Epidermal melanocyte (primary cell): ENCODE data around the gene FAT1.
A peak's percentile ranks its signal among the peaks of the same experiment; 100 is the strongest.

Source experiments
- DNase-seq: peaks from one replicate; pipeline ENCODE4 v3.0.0; 2011; ENCODE audit warnings: low spot score; ENCODE audit not compliant: insufficient read length

The FAT1 gene

DNA sequence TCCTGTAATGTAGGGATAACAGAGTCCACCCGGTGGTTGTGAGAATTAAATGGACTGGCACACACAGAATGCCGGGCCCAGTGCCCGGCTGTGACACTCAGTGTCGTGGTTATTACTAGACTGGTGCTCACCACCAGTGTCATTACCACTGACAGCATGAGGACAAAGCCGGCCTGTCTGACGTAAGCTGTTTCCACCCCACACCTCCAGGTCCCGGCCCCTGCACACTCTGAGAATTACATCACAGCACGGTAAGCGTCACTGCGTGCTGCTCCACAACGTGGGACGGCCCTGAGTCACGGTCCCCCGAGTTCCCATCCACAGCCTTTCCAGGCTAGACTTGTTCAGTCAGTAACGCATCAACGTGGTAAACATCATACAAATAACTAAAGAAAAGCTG is 22.9 kb downstream of the FAT1 start:
- DNase-seq = no peak

GRCh38 chr4:186699881-186700397 is 23.7 kb downstream of the FAT1 start:
- DNase-seq = no peak

GRCh38 chr4:186699298-186699697 is 24.4 kb downstream of the FAT1 start:
- no peak for DNase-seq

- DNase-seq = no peak
Measured at GRCh38 chr4:186698525-186698924, 25.1 kb downstream of the FAT1 start.

DNA sequence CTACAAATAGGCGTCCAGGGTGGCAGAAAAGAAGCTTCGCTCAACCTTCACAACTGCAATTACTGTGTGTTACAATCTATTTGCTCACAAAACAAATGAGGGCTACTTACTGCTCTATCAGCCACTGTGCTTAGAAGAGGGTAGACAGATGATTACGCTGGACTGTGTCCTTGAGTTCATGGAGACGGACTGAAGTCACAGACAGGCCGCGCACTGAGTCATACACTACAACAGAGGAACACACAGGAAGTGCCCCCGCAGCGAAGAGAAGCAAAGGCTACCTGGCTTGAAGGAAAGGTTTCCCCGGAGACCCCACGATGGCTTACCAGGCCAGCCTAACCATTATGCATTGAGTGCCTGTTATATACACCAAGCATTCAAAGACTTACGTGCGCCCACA is 25.6 kb downstream of the FAT1 start:
- DNase-seq = no peak

- DNase-seq = no peak
Measured at GRCh38 chr4:186695392-186695791, 28.3 kb downstream of the FAT1 start.

DNA sequence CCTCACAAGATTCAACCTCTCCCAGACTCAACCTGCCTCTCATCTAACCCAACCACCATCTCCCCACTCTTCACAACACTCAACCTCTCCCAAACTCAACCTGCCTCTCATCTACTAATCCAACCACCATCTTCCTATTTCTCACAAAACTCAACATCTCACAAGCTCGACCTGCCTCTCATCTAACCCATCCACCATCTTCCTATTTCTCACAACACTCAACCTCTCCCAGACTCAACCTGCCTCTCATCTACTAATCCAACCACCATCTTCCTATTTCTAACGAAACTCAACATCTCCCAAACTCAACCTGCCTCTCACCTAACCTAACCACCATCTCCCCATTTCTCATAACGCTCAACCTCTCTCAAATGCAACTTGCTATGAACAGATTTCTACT is 29.8 kb downstream of the FAT1 start:
- DNase-seq = no peak

DNA sequence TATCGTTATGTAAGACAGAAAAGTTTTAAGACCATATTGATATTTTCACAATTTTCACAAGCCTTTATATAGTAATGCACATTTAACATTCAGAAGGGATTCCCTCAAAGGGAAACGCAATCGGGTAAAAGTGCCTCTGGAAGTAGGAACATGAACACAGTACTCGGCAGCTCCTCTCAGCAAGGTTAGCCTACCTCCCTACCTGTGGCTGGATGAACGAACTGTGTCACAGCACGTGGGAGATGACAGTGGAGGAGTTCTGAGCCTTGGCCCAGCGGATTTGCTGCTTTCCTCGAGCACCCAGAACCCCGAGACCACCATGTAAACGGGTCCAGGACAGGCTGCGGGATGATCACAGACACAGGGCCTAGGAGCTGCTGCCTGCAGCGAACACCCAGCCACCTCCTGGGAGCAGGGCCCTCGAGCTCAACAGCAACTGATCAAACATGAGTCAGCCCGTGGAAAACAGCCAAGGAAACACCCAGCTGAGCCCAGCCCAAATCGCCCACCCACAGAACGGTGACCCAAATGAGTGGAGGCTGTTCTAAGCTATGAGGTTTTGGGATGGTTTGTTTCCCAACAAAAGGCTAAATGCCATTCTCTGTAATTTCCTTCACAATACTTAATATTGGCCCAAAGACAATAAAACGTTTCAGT is 30.4 kb downstream of the FAT1 start:
- DNase-seq = no peak

DNA sequence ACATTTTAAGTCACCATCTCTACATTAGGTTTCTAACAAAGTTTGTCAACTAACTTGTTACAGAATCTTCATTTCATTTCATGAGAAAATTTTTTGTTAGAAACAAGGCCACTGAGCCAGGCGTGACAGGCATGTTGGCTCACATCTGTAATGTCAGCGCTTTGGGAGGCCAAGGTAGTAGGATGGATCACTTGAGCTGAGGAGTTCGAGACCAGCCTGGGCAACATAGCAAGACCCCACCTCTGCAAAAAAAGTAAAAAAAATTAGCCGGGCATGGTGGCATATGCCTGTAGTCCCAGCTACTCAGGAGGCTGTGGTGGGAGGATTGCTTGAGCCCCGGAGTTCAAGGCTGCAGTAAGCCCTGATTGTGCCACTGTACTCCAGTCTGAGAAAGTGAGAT is 32.3 kb downstream of the FAT1 start:
- DNase-seq = no peak

DNA sequence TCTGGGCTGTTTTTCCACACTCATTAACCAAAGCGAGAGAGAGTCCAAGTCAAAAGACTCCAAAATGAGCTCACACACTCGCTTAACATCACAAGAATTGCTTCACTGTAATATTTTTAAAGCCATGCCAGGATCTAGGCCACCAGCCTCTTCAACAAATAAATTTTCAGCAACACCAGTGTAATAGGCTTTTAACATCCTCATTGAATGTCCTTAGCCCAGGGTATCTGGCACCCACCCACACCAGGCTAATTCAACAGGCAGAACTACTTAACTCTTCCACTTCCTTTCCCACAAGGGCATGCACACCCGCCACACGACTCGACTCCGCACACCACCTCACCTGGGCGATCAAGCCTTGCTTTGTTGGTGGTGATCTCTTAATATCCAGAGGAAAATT is 34.2 kb downstream of the FAT1 start:
- DNase-seq = no peak

GRCh38 chr4:186688150-186688943 is 35.3 kb downstream of the FAT1 start:
- DNase-seq = no peak

DNA sequence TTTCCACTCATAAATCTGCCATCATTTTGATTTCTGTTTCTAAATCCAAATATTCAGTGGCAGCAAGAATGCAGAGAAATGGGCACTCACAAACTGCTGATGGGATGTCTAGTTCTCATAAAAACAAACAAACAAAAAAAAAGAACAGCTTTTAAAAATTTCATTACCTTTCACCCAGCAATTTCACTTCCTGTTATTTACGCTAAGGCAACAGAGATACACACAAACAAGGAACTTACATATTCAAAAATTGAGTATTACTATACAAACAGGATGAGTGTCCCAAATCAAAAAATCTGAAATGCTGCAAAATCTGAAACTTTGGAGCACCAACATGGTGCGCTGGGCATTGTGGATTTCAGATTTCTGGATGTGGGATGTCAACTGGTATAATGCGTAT is 36.4 kb downstream of the FAT1 start:
- no peak for DNase-seq

DNA sequence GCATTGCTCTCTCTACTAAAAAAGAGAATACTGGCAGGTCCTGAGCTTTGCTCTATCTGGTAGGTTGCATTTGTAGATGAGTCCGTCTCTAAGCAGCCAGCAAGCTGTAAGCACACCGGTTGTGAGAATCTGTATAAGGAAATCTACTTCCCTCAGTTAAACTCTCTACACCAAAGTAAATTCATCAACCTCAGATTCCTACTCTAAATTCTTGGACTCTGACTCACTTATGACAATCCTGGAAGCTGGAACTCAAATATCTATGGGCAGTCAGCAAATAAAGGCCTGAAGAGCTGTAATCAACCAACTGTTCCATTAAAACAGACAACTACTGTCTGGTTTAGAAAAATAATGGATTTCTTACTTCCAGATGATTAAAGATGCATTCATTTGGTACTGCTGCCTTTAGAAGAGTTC is 37.9 kb downstream of the FAT1 start:
- DNase-seq = no peak

DNA sequence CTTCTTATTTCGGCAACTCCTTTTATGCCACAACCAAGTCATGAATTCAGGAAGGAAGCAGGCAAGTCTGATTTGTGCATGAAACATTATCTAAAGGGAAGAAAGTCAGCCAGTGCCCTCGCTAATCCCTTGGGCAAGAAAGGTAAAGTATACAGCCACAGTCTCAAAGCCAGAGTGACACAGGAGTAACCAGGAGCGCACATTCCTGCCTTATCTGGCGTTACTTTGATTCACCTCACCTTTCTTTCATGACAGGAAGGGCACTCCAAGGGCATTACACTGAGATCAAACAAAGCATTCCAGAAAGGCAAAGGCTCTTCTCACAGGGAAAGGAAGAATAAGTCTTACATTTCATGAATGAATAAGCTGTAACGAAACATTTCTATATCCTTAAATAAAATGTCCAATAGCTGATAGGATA is 38.8 kb downstream of the FAT1 start:
- no peak for DNase-seq

DNA sequence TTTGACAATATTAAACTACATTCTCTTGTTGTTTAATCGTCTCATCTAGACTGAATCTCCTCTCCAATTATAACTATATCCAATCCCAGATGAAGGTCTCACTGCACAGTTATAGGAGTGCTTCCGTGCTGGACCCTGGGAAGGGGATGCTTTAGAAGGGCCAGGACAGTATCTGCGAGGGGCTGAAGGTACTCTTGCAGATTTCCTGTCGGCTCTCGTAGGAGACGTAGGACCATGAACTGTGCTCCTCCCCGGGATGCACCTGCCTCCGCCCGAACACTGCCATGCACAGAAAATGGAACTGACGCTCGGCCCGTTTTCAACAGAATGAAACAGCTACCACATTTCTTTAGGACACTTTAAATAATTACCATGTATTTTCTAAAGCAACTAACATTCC is 39.4 kb downstream of the FAT1 start:
- DNase-seq = no peak

GRCh38 chr4:186680641-186681040 is 43.0 kb downstream of the FAT1 start:
- no peak for DNase-seq

GRCh38 chr4:186676531-186677161 is 47.0 kb downstream of the FAT1 start:
- peak; percentile 42 for DNase-seq

DNA sequence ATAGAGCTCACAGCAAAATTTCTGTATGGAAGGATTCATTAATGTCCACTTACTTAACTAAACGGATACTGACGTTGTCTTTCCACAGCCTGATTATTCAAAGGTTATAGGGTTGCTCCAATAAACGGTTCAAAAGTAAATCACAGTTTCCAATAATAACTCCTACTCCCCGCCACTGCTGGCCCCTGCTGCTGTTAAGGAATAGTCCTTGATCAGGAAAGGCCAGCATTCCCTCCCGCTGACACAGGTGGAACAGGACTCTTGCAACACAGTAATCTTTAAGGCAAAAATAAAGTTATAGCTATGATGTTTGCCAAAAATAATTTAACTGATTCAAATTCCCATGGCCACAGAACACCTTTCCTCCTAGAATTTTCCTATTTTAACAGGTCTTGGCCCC is 53.9 kb downstream of the FAT1 start:
- no peak for DNase-seq

DNA sequence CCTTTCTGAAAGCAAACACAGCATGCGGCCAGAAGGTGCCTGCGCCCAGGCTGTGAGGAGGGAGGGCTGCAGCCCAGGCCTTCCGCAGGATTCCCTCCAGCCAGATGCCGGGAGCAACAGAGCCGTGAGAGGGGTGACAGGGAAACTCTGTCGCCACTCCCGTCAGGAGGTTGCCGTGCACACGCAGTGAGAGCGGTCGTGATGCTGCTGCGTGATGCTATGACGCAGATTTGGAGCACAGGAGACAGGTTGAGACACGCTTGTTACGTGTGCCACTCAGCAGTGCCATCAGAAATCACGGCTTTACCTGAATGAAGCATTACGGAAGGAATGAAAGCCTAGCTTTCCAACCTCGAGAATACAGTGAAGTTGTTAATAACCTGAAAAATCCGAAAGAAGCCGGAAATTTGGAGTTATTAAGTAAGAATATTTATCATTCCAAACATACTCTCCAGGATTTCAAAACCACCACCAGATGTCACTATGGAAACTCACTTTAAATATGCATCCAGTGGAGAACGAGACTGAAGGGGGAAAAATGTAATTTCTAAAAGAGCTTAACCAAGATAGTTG is 54.4 kb downstream of the FAT1 start:
- DNase-seq = peak; percentile 44

GRCh38 chr4:186666750-186667149 is 56.9 kb downstream of the FAT1 start:
- DNase-seq = no peak

- DNase-seq = no peak
Measured at GRCh38 chr4:186666252-186666651, 57.4 kb downstream of the FAT1 start.

GRCh38 chr4:186660403-186660802 is 63.3 kb downstream of the FAT1 start:
- no peak for DNase-seq
